NCI-H460 (cell line): ENCODE measurements around the gene HGS. TPM values are rescaled to one million over a fixed set of nuclear protein-coding genes. Genes with fewer than 3 reads are reported as not detected.
"Not testable (repeated sequence)": the region's sequence is repeated elsewhere in the genome, so short reads cannot be mapped to it uniquely, and the experiment has no call there.

Experiments used
- DNase-seq: peaks from one replicate; pipeline ENCODE4 v3.0.0-alpha.2; 2016; ENCODE audit warnings: low read depth; ENCODE audit errors: extremely low read depth
- small RNA-seq, 2 experiments: library from RNA; depleted of rRNA; stranded (forward); fragments of <200 nt; gene quantifications; one replicate each; pipeline ENCODE3, GENCODE V24; 2014
- total RNA-seq: library from RNA; depleted of rRNA; stranded (reverse); fragments of >200 nt; shearing (Covaris generic); gene quantifications from 2 replicates; pipeline ENCODE4 v1.2.3, GENCODE V29; 2014; rRNA removed

HGS gene
- total RNA-seq, 1 experiment from 2014 or later, result 57.9 TPM

DNA sequence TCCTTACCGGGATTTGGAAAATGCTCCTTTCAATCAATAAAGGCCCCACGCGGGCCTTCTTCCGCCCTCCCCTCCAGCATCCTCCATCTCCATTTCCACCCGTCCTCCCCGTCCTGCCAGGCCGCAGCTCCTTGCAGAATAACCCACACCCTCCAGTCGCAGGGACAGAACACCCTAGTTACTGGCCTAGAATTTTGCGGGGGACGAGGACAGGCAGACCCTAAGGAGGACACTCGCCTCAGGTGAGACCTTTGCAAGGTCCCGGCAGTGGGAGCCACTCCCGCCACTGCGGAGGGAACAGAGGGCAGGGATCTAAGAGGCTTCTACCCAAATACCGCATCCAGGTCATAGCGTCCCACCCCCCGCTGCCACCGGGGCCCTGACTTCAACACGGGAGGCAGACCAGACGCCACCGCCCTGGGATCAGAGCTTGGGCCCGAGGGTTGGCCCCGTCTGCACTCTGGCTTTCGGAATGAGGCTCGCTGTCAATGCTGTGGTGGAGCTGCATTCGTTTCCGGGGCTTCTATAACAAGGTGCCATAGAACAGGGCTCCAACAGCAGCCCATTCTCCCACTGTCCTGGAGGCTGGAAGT is 55.1 kb downstream of the HGS start:
- no peak for DNase-seq

GRCh38 chr17:81739593-81739992 is 55.8 kb downstream of the HGS start:
- DNase-seq, result not testable (repeated sequence)

DNA sequence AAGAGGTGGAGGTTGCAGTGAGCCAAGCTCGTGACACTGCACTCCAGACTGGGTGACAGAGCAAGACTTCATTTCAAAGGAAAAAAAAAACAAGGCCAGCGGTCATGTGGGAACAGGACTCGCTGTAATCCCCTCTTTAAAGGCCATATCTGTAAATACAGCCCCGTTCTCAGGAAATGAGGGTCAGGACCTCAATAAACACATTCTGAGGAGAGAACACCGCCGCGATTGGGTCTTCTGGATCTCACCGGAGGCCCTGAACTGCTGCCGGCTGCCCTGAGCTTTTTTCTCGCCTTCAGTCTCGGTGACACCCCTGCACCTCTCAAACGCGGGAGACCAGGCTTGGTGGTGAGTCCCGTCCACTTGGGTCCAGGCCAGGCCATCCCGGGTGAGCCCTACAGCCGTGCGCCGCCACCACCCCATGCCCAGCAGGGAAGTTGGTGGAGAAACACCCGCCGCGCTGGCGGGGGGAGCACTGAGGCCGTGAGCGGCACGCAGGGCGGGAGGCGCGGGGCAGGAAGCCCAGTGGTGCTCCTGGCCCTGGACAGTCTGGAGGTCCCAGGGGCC is 56.7 kb downstream of the HGS start:
- no peak for DNase-seq

DNA sequence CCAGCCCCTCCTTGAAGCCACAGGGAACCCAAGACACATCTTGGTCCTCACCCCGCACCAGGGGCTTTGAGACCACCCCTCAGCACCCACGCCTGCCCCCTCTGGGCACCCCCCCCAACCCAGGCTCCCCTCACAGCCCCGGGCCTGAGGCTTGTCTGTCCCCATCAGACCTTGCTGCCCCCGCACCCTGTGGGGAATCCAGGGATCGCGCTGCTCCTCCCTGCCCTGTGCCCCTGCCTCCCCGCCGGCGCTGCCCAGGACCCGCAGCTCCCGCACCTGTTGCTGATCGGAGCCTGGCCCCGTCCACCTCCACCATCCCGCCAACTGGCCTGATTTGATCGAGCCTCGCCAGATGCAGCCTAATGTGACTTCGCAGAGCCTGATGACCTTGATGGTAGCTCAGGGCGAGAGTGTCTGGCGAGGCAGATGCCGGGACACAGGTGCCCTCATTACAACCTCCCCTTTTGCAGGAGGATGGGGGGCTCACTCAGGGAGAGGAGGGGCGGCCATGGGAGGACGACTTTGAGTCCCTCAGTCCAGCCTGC is 57.3 kb downstream of the HGS start:
- DNase-seq, result no peak

DNA sequence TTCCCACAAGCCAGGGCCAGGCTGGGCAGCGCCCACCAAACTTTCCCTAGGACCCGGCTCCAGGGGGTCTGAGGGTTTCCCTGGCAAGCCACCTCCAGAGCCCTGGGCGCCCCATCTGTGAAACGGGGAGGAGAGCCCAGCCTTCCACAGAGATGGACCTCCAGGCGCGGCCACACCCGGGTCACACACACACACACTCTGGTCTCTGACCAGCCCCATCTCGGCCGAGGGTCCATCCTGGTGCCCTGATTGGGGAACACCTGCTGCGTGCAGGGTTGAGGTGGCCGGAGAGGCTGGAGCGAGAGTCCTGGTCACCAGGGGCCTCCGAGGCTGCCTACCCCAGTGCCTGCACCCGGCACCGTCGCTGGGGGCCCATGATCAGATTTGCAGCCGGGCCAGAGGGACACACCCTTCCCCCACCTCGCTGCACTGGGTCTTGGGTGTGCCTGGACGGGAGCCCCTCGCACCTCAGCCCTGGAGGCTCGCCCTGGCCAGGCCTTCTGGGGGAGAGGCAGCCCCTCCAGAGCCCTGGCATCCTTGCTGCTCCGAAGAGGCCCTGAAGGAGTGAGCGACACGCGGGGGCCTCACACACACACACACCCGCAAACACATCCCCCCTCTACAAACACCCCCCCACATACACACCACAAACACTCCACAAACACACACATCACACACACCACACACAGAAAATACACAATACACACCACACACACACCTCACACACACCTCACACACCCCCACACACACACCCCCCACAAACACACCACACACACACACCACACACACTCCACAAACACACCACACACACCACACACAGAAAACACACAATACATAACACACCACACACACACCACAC is 58.0 kb downstream of the HGS start:
- DNase-seq, result no peak

Small RNA genes lying within 50 kb of the gene (small RNA-seq; reads per million reads assigned to genes)
- gene MIR6786, result 0 reads per million in 2 experiments

Other genes starting within 250 kb of the HGS start
- 2,788 and 3,093 TPM in 2 replicates for gene ACTG1, start 171.2 kb upstream of the HGS start, total RNA-seq
- 0.46 and 0.62 TPM in 2 replicates for gene FSCN2, start 155.6 kb upstream of the HGS start, total RNA-seq
- gene FAAP100, start 131.7 kb upstream of the HGS start, total RNA-seq, result 13.0 and 15.4 TPM in 2 replicates
- 57.1 and 69.9 TPM in 2 replicates for gene NPLOC4, start 46.9 kb upstream of the HGS start, total RNA-seq
- gene TSPAN10, start 46.8 kb upstream of the HGS start, total RNA-seq, result 0.42 and 0.49 TPM in 2 replicates
- not detected in 2 replicates for gene PDE6G, start 27.5 kb upstream of the HGS start, total RNA-seq
- gene OXLD1, start 17.4 kb upstream of the HGS start, total RNA-seq, result 47.5 and 60.0 TPM in 2 replicates
- 20.3 and 21.7 TPM in 2 replicates for gene CCDC137, start 17.3 kb upstream of the HGS start, total RNA-seq
- gene ARL16, start 214 bp upstream of the HGS start, total RNA-seq, result 35.3 and 36.4 TPM in 2 replicates
- 33.7 and 38.1 TPM in 2 replicates for gene MRPL12, start 19.4 kb downstream of the HGS start, total RNA-seq
- 9.4 and 12.6 TPM in 2 replicates for gene SLC25A10, start 28.3 kb downstream of the HGS start, total RNA-seq
- gene GCGR, start 120.1 kb downstream of the HGS start, total RNA-seq, result 0.40 and 0.58 TPM in 2 replicates
- 25.6 and 31.7 TPM in 2 replicates for gene MCRIP1, start 149.3 kb downstream of the HGS start, total RNA-seq
- not detected in 2 replicates for gene PPP1R27, start 151.0 kb downstream of the HGS start, total RNA-seq
- gene P4HB, start 176.5 kb downstream of the HGS start, total RNA-seq, result 800 and 860 TPM in 2 replicates
- gene ARHGDIA, start 187.3 kb downstream of the HGS start, total RNA-seq, result 175 and 178 TPM in 2 replicates
- 130 and 142 TPM in 2 replicates for gene ALYREF, start 207.6 kb downstream of the HGS start, total RNA-seq
- gene ANAPC11, start 207.7 kb downstream of the HGS start, total RNA-seq, result 137 and 139 TPM in 2 replicates
- gene NPB, start 218.2 kb downstream of the HGS start, total RNA-seq, result 0.05 TPM in 1 of 2 replicates, not detected in the other
- 2.7 and 3.4 TPM in 2 replicates for gene PCYT2, start 227.4 kb downstream of the HGS start, total RNA-seq
- gene SIRT7, start 234.2 kb downstream of the HGS start, total RNA-seq, result 18.1 and 19.7 TPM in 2 replicates
- gene MAFG, start 243.7 kb downstream of the HGS start, total RNA-seq, result 62.5 and 64.3 TPM in 2 replicates